GM12891 (cell line): Measurements from ENCODE around the gene MYH1.

Source experiments
- DNase-seq: peaks from one replicate; pipeline ENCODE4 v3.0.0; 2011; ENCODE audit warnings: low spot score; ENCODE audit not compliant: insufficient read length
- FAIRE-seq: peaks from 2 replicates; lab custom pipeline; 2011; peaks lifted over from hg19 to GRCh38; lab: Jason Lieb, UNC
- PAX5 ChIP-seq: IDR thresholded peaks from 2 replicates; pipeline ENCODE4 v1.6.1; 2011; ENCODE audit warnings: low read length, moderate library complexity, mild to moderate bottlenecking; ENCODE audit not compliant: insufficient read depth, severe bottlenecking
- POLR2A ChIP-seq: IDR thresholded peaks from 2 replicates; pipeline ENCODE4 v1.6.1; 2011; ENCODE audit warnings: low read depth, low read length, control low read depth
- POLR2AphosphoS5 ChIP-seq: IDR thresholded peaks from 2 replicates; pipeline ENCODE4 v1.6.1; 2011; ENCODE audit warnings: low read depth, low read length, control low read depth
- POU2F2 ChIP-seq: IDR thresholded peaks from 2 replicates; pipeline ENCODE4 v1.6.1; 2011; ENCODE audit warnings: low read depth, mild to moderate bottlenecking, control low read depth, low read length, moderate library complexity
- SPI1 ChIP-seq: IDR thresholded peaks from 2 replicates; pipeline ENCODE4 v1.6.1; 2011; ENCODE audit warnings: low read depth, low read length, control low read depth
- TAF1 ChIP-seq: IDR thresholded peaks from 2 replicates; pipeline ENCODE4 v1.6.1; 2011; ENCODE audit warnings: low read depth, low read length, control low read depth

MYH1 gene

GRCh38 chr17:10492004-10492403 lies 26.3 kb downstream of the MYH1 start:
- FAIRE-seq (no peak), DNase-seq (no peak)
- TF ChIP-seq POLR2A, result no peak
- no peak for TF ChIP-seq POU2F2
- TF ChIP-seq PAX5, result no peak
- TF ChIP-seq SPI1, result no peak
- no peak for TF ChIP-seq POLR2AphosphoS5
- no peak for TF ChIP-seq TAF1

GRCh38 chr17:10482252-10482651 lies 36.1 kb downstream of the MYH1 start:
- no peak for FAIRE-seq

GRCh38 chr17:10477701-10478100 lies 40.6 kb downstream of the MYH1 start:
- FAIRE-seq (no peak), DNase-seq (no peak)
- no peak for TF ChIP-seq POU2F2
- no peak for TF ChIP-seq POLR2AphosphoS5
- no peak for TF ChIP-seq POLR2A

More at GRCh38 chr17:10482252-10482651, 36.1 kb downstream of the MYH1 start:
- no peak for DNase-seq
- TF ChIP-seq PAX5, result no peak
- TF ChIP-seq POU2F2, result no peak
- no peak for TF ChIP-seq POLR2A
- TF ChIP-seq POLR2AphosphoS5, result no peak
- no peak for TF ChIP-seq SPI1
- TF ChIP-seq TAF1, result no peak

DNA sequence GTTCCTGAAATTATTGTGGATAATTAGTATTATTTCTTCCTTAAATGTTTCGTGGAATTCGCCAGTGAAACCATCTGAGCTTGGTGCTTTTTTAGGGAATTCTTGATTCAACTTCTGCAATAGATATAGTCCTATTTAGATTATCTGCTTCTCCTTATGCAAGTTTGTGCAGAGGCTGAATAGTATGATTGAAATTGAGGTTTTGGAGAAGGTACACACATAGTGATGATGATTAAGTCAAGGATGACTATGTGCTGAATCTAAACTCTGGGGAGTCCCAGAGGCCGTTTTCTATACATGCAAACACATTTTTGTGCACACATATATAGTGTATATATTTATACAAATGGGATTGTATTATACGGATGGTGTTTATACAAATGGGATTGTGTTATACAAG lies 43.8 kb downstream of the MYH1 start:
- TF ChIP-seq POLR2AphosphoS5 (no peak), POLR2A (no peak), SPI1 (no peak), TAF1 (no peak), PAX5 (no peak), POU2F2 (no peak)
- DNase-seq (no peak), FAIRE-seq (no peak)

DNA sequence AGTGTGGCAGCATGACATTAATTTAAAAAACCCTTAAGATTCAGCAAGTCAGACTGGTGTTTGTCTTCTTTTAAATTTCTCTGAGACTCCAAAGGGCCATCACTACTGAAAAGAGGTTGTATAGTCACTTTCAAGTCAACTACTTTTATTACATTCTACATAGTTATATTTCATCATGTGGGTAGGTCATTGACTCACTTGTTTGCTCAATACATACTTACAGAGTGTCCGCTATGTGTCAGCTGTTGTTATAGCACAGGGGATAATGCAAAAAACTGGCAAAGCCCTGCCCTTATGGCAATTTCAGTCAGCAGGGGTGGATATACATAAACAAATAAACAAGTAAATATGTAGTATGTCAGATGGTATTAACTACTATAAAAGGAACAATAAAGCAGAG lies 46.5 kb downstream of the MYH1 start:
- FAIRE-seq, result no peak
- no peak for DNase-seq
- TF ChIP-seq POLR2AphosphoS5 (no peak), TAF1 (no peak), PAX5 (no peak), POLR2A (no peak)

DNA sequence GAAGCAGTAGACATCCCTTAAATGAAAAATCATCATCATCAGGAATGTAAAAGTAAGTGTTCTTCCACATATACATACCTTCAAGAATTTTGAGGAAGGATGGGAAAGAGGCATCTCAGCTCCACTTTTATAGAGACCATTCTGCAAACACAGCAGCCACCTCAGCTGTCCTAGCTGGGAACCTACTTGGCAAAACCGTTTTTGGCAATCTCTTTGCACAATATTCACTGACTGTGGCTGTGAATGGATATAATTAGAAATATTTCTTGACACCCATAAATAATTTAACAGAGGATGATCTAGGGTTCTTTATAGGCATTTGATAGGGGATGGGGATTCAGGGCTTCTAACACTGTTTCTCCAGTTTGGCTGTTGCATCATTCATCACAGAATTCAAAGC lies 48.9 kb downstream of the MYH1 start, which contains the start of gene MYH4:
TSS of gene MYH4 (minus strand) at position 101 of the 400 bp plus-strand sequence. CDS start 2,814 bp downstream, outside the sequence.
- no peak for FAIRE-seq
- no peak for DNase-seq
- TF ChIP-seq POLR2AphosphoS5 (no peak), PAX5 (no peak), TAF1 (no peak), SPI1 (no peak), POLR2A (no peak), POU2F2 (no peak)

GRCh38 chr17:10463402-10463801 lies 54.9 kb downstream of the MYH1 start:
- FAIRE-seq (no peak), DNase-seq (no peak)
- no peak for TF ChIP-seq TAF1
- no peak for TF ChIP-seq POU2F2
- TF ChIP-seq POLR2AphosphoS5, result no peak

GRCh38 chr17:10460062-10460461 lies 58.3 kb downstream of the MYH1 start:
- DNase-seq (no peak), FAIRE-seq (no peak)
- TF ChIP-seq SPI1 (no peak), TAF1 (no peak), POU2F2 (no peak), POLR2A (no peak), POLR2AphosphoS5 (no peak), PAX5 (no peak)

GRCh38 chr17:10458701-10459100 lies 59.6 kb downstream of the MYH1 start:
- FAIRE-seq (no peak), DNase-seq (no peak)
- no peak for TF ChIP-seq POU2F2

GRCh38 chr17:10457952-10458351 lies 60.4 kb downstream of the MYH1 start:
- TF ChIP-seq SPI1 (no peak), POU2F2 (no peak), POLR2A (no peak), PAX5 (no peak), TAF1 (no peak), POLR2AphosphoS5 (no peak)
- FAIRE-seq, result no peak

More at GRCh38 chr17:10457952-10458351, 60.4 kb downstream of the MYH1 start:
- no peak for DNase-seq
